ENCODE results near the gene RFXAP.

RFXAP gene

DNA sequence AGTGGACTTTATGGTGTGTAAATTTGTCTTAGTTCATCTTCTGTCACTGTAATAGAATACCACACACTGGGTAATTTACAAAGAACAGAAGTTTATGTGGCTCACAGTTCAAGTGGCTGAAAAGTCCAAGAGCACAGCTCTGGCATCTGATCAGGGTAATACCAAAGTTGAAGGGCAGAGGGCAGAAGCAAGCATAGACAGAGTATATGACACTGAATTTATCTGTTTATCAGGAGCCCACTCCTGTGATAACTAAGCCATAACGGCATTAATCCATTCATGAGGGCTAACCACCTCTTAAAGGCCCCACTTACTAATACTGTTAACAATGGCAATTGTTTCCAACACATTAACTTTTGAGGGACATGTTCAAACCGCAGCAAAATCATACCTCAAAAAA is 4.0 kb upstream of the RFXAP start:
- DNase-seq (ENCODE audit: low read depth in 4 of 4, low spot score in 1 of 4), result no peak

DNA sequence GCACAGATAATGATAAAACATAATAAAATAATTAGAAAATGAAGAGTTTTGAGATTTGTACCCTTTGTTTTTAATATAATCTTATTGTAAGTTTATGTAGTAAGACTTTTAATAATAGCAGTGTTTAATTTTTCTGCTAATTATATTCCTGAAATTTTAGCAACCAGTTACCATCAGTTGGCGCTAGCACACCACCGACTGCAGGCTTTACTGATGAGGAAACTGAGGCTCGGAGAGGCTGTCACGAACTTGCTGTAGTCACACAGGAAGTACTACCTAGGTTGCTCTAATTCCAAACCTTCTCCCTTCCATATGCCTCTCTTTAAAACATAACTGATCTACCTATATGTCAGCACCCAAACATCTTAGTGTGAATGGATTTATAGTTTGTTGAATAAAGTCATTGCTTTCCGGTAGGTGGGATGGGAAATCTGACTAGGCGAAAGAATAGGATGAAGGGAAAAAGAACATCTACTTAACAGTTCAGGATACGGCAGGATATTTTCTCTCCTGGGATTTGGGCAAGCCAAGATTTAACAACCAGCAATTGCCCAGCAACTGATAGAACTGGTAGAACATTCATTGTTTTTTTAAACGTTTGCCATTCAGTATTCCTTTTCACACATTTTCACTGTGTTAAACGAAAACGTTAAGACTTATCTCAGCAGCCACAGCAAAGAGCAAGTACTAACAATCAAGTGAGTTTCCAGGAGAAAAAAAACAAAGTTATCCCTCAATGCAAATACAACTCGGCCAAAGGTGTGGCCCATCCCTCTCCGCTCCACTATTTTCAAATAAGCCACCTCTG is 822 bp upstream of the RFXAP start:
- DNase-seq (ENCODE audit: low read depth in 4 of 4, low spot score in 1 of 4), result no peak

- DNase-seq (ENCODE audit: low read depth in 4 of 4, low spot score in 1 of 4), result peak in 3 of 4 experiments; percentile 13 to 17 (median 17)
Measured at GRCh38 chr13:36819739-36820090, 693 bp downstream of the RFXAP start.

GRCh38 chr13:36820222-36820621 is 1.2 kb downstream of the RFXAP start:
- DNase-seq (ENCODE audit: low read depth in 4 of 4, low spot score in 1 of 4), result no peak

GRCh38 chr13:36822785-36823184 is 3.8 kb downstream of the RFXAP start:
- DNase-seq (ENCODE audit: low read depth in 4 of 4, low spot score in 1 of 4), result no peak

GRCh38 chr13:36829753-36830152 is 10.7 kb downstream of the RFXAP start:
- no peak for DNase-seq (ENCODE audit: low read depth in 4 of 4, low spot score in 1 of 4)

GRCh38 chr13:36831291-36831690 is 12.3 kb downstream of the RFXAP start:
- no peak for DNase-seq (ENCODE audit: low read depth in 4 of 4, low spot score in 1 of 4)

DNA sequence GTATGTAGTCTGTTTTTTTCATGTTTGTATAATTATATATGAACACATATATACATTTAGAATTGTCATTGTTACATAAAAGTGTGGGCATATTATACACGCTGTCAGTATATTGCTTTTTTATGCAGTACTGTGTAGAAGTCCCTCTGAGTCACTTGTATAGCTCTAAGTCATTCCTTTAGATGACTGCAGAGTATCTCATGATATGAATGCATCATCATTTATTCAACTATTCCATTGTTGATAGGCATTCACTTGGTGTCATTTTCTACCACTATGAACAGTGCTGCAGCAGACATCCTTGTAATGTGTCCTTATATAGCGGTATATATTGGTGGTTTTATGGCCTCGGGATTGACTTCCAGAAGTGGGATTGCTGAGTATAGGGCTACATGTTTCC is 15.3 kb downstream of the RFXAP start:
- no peak for DNase-seq (ENCODE audit: low read depth in 4 of 4, low spot score in 1 of 4)

DNA sequence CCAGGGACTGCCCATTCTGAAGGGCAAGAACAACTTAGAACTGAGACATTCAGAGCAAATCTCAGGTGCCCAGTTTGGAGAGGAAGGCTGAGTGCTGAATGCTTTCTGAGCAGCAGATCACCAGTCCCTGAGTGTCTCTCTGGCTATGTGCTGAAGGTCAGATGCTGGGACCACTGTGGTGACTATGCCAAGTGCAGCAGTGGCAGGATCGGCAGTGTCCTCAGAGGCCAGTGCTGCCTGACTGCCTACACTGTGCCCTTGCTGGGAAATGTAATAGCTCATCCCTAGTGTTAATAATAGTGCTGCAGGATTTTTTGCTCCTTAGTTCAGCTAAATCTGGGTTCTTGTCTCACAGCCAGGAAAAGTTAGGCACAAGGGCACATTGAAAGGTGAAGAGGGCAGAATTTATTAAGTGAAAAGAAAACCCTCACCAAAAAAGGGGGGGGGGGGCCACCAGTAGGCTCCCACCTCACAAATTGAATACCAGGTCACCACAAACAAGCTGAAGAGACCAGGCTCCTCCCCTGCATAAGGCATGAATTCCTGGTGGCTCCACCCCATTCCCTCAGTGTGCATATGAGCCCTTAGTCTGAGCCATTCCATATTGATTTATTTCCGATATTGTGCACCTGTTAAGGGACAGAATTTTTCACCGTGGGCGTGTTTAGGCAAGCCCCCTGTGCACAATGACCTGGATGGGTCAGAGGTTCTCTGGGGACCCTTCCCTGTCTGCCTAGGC is 18.5 kb downstream of the RFXAP start:
- DNase-seq (ENCODE audit: low read depth in 4 of 4, low spot score in 1 of 4), result no peak

DNA sequence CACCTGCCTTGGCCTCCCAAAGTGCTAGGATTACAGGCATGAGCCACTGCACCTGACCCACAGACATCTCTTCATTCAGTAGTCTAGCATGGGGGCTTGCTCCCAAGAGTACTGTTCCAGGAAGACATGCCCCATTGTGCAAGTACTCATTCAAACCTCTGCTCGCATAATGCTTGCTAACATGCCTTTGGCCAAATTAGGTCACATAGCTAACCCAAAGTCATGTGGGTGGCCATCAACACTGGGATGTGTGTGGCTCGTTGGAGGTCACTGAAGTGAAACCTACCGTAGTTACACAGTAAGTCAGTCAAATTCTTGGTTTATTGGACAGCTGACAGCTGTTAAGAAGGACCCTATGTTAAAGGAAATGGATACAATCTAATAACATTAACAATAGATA is 20.3 kb downstream of the RFXAP start:
- DNase-seq (ENCODE audit: low read depth in 4 of 4, low spot score in 1 of 4), result no peak

- DNase-seq (ENCODE audit: low read depth in 4 of 4, low spot score in 1 of 4), result no peak
Measured at GRCh38 chr13:36839981-36840380, 21.0 kb downstream of the RFXAP start.

- no peak for DNase-seq (ENCODE audit: low read depth in 4 of 4, low spot score in 1 of 4)
Measured at GRCh38 chr13:36840718-36841250, 21.8 kb downstream of the RFXAP start.

- no peak for DNase-seq (ENCODE audit: low read depth in 4 of 4, low spot score in 1 of 4)
Measured at GRCh38 chr13:36841391-36841790, 22.4 kb downstream of the RFXAP start.

- no peak for DNase-seq (ENCODE audit: low read depth in 4 of 4, low spot score in 1 of 4)
Measured at GRCh38 chr13:36847606-36848005, 28.6 kb downstream of the RFXAP start.

GRCh38 chr13:36848199-36848982 is 29.4 kb downstream of the RFXAP start:
- DNase-seq (ENCODE audit: low read depth in 4 of 4, low spot score in 1 of 4), result no peak

DNA sequence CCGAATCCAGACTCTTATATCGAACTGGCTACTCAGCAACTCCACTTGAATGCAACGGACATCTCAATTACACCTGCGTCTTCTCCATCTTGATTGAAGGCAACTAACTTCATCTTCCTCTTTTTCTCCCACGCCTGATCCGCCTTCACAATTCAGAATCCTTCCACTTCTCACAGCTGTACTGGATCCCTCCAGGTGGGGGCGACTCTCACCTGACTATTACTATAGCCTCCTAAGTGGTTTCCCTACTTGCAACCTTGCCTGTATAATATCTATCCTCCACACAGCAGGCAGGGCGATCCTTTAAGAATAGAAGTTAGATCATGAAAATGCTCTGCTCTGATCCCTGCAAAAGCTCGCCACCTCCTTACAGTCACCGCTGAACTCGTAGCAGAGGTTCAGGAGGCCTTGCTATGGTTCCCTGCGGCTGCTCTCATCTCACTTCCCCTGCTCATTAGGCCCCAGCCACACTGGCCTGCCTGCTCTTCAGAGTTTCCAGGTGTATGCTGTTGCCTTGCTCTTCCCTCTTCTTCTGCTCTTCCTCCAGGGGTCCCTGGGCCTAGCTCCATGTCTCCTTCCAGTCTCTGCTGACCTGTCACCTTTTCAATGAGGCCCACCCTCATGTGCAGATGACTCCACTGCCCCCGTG is 31.9 kb downstream of the RFXAP start:
- DNase-seq (ENCODE audit: low read depth in 4 of 4, low spot score in 1 of 4), result peak in 1 of 4 experiments; percentile 5

- DNase-seq (ENCODE audit: low read depth in 4 of 4, low spot score in 1 of 4), result no peak
Measured at GRCh38 chr13:36857253-36857652, 38.2 kb downstream of the RFXAP start.

- no peak for DNase-seq (ENCODE audit: low read depth in 4 of 4, low spot score in 1 of 4)
Measured at GRCh38 chr13:36858290-36858689, 39.3 kb downstream of the RFXAP start.

- no peak for DNase-seq (ENCODE audit: low read depth in 4 of 4, low spot score in 1 of 4)
Measured at GRCh38 chr13:36859259-36859658, 40.2 kb downstream of the RFXAP start.

GRCh38 chr13:36862002-36862685 is 43.1 kb downstream of the RFXAP start:
- DNase-seq (ENCODE audit: low read depth in 4 of 4, low spot score in 1 of 4), result no peak

All from stimulated activated CD4-positive, alpha-beta T cell treated with anti-CD3 and anti-CD28 coated beads, Interleukin-1b, Interleukin-23, amount 100 ng/mL, for 24 hours (primary cell).